GM12878 (cell line): Measurements from ENCODE around the gene COL4A4. TPM values are rescaled to one million over a fixed set of nuclear protein-coding genes. Genes with fewer than 3 reads are reported as not detected.

Experiments
- BHLHE40 ChIP-seq, 2 experiments: fragments of 450-650 bp in 1 of 2; IDR thresholded peaks; 2 replicates each; pipeline ENCODE4 v1.6.1; 2011 to 2017; ENCODE audit warnings: low read depth in 2 of 2, borderline replicate concordance in 1 of 2, improper control_type of control experiment in 1 of 2, low read length in 1 of 2, mild to moderate bottlenecking in 1 of 2
- E4F1 ChIP-seq: fragments of 450-650 bp; IDR thresholded peaks from 2 replicates; pipeline ENCODE4 v1.6.1; 2018; ENCODE audit warnings: borderline replicate concordance, mild to moderate bottlenecking; ENCODE audit not compliant: partially characterized antibody
- GABPA ChIP-seq: IDR thresholded peaks from 2 replicates; pipeline ENCODE4 v1.6.1; 2014; ENCODE audit warnings: antibody characterized with exemption, low read depth, mild to moderate bottlenecking, inconsistent platforms
- MLLT1 ChIP-seq: fragments of 450-650 bp; IDR thresholded peaks from 2 replicates; pipeline ENCODE4 v1.6.1; 2016; ENCODE audit warnings: mild to moderate bottlenecking
- TAF1 ChIP-seq: IDR thresholded peaks from 2 replicates; pipeline ENCODE4 v1.6.1; 2011; ENCODE audit warnings: mild to moderate bottlenecking, low read depth, low read length, borderline replicate concordance
- polyA plus RNA-seq, 11 experiments: library from polyadenylated mRNA; depleted of rRNA in 4 of 11; unstranded in 6 of 11; stranded (reverse) in 5 of 11; fragments of >200 nt; fragmentation: Nextera tagmentation in 4 of 11; fragmentation: Illumina TruSeq in 1 of 11; extraction: Ambion mirVana in 4 of 11; extraction: Trizol in 1 of 11; gene quantifications; 1 replicate in 1 of 11; 2 replicates in 10 of 11; pipeline versions ENCODE4 v1.2.1 to v1.2.3, GENCODE V29; 2011 to 2016; ENCODE audit warnings: inconsistent platforms in 2 of 11, missing spikeins in 2 of 11, low read depth in 1 of 11
- total RNA-seq, 4 experiments: library from RNA; depleted of rRNA in 3 of 4; stranded (reverse); fragments of >200 nt in 3 of 4; fragmentation: Illumina TruSeq in 1 of 4; extraction: Trizol in 1 of 4; gene quantifications; 2 replicates each; pipeline versions ENCODE4 v1.2.1 to v1.2.3, GENCODE V29; 2013 to 2021
- TF ChIP-seq, protein P1 (sequence below): fragments of 450-650 bp; formaldehyde crosslinking; IDR thresholded peaks from 2 replicates; pipeline ENCODE4 v1.4.0; 2022; ENCODE audit warnings: mild to moderate bottlenecking, moderate library complexity
- TF ChIP-seq, protein P2 (sequence below): IDR thresholded peaks from 2 replicates; pipeline ENCODE4 v1.6.1; 2011; ENCODE audit warnings: mild to moderate bottlenecking, low read depth, low read length, moderate library complexity; ENCODE audit not compliant: insufficient replicate concordance

Gene COL4A4
- total and polyA plus RNA-seq, 10 of the 15 experiments (the other 5 are each of a cell fraction or from before 2014, with no cell fraction given): 0.19 to 4.0 (median 2.1) TPM

- no peak for TF ChIP-seq E4F1
- no peak for TF ChIP-seq TAF1
- no peak for TF ChIP-seq BHLHE40 (IDR thresholded peaks at IDR 0.05; ENCODE audit: borderline replicate concordance in 1 of 2, low read depth in 2 of 2, low read length in 1 of 2)
- TF ChIP-seq, protein P1, sequence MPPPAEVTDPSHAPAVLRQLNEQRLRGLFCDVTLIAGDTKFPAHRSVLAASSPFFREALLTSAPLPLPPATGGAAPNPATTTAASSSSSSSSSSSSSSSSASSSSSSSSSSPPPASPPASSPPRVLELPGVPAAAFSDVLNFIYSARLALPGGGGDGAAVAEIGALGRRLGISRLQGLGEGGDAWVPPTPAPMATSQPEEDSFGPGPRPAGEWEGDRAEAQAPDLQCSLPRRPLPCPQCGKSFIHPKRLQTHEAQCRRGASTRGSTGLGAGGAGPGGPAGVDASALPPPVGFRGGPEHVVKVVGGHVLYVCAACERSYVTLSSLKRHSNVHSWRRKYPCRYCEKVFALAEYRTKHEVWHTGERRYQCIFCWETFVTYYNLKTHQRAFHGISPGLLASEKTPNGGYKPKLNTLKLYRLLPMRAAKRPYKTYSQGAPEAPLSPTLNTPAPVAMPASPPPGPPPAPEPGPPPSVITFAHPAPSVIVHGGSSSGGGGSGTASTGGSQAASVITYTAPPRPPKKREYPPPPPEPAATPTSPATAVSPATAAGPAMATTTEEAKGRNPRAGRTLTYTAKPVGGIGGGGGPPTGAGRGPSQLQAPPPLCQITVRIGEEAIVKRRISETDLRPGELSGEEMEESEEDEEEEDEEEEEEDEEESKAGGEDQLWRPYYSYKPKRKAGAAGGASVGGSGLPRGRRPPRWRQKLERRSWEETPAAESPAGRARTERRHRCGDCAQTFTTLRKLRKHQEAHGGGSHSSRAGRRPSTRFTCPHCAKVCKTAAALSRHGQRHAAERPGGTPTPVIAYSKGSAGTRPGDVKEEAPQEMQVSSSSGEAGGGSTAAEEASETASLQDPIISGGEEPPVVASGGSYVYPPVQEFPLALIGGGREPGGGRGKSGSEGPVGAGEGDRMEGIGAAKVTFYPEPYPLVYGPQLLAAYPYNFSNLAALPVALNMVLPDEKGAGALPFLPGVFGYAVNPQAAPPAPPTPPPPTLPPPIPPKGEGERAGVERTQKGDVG (CRISPR knock-in tag): no peak
- TF ChIP-seq, protein P2, sequence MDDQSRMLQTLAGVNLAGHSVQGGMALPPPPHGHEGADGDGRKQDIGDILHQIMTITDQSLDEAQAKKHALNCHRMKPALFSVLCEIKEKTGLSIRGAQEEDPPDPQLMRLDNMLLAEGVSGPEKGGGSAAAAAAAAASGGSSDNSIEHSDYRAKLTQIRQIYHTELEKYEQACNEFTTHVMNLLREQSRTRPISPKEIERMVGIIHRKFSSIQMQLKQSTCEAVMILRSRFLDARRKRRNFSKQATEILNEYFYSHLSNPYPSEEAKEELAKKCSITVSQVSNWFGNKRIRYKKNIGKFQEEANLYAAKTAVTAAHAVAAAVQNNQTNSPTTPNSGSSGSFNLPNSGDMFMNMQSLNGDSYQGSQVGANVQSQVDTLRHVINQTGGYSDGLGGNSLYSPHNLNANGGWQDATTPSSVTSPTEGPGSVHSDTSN: no peak
- TF ChIP-seq GABPA: no peak
- TF ChIP-seq MLLT1: no peak
Measured at GRCh38 chr2:227153758-227154486, 10.1 kb downstream of the COL4A4 start (continued).
